Measurements from ENCODE around the gene MMAB.

MMAB gene

GRCh38 chr12:109573029-109573913 lies at the start of gene MMAB, which contains the start of gene MVK:
Gene MMAB (minus strand): TSS chr12:109573504. CDS start chr12:109573480, 24 bp downstream.
Gene MVK (plus strand): TSS chr12:109573794. CDS start chr12:109574823, 1,029 bp downstream.
- DNase-seq (ENCODE audit: low spot score): peak; percentile 100

DNA sequence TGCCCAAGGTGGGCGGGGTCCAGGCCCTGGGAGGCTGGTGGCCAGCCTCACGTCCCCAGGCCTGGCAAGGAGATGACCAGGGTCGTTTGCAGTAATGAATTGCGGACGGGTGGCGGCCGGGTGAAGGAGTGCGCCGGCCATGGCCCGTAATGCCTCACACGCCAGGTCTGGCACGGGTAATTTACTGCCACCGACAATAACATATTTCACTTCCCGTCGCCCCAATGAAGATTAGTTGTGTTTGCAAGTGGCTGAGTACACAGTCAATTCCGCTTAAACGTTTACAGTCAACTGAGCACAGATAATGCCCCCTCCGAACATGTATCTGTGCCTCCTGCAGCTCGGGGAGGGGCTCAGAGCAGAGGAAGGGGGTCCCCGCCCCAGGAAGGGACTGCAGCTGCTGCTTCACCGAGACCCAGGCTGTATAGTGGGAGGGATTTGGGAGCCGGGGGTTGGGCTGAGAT lies 48.6 kb upstream of the MMAB start:
- DNase-seq (ENCODE audit: low spot score): no peak

DNA sequence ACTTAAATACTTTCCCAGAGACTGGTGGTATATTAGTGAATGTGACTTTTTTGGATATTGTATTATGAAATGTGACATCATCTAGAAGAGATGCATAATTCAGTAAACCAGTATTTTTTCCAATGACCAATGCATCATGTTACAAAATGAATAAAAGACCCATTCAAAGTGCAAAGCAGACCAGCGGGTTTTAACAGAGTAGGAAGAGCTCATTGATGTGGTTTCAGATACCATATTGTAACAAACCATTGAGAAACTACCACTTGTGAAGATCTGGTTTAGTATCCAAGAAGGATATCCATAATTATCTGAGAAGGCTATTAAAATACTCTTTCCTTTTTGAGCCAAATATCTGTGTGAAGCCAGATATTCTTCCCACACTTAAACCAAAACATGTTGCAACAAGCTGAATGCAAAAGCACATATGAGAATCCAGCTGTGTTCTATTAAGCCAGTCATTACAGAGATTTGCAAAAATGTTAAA lies 47.9 kb upstream of the MMAB start:
- no peak for DNase-seq (ENCODE audit: low spot score)

- DNase-seq (ENCODE audit: low spot score): no peak
Observed at GRCh38 chr12:109619002-109619604, 45.8 kb upstream of the MMAB start.

DNA sequence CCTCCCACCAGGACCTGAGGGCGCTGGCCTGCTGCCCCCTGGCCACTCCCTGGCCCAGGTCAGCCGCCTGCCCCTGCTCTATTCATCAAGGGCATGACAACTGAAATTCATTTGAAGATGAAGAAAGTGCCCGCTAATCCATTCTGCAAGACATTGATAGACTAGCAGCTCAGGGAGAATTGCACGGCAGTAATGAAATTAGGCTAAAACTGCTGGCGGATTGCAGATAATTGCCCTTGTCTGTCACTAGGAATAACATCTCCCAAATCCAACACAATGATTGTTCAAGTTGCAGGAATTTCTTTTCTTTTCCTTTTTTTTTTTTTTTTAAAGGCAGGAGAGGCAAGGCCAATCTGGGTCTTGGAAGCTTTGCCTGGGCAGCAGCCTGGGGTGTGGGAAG lies 44.8 kb upstream of the MMAB start:
- no peak for DNase-seq (ENCODE audit: low spot score)

GRCh38 chr12:109617491-109617890 lies 44.2 kb upstream of the MMAB start:
- no peak for DNase-seq (ENCODE audit: low spot score)

- DNase-seq (ENCODE audit: low spot score): no peak
Observed at GRCh38 chr12:109615556-109616229, 42.4 kb upstream of the MMAB start.

GRCh38 chr12:109613649-109614455 lies 40.5 kb upstream of the MMAB start:
- no peak for DNase-seq (ENCODE audit: low spot score)

DNA sequence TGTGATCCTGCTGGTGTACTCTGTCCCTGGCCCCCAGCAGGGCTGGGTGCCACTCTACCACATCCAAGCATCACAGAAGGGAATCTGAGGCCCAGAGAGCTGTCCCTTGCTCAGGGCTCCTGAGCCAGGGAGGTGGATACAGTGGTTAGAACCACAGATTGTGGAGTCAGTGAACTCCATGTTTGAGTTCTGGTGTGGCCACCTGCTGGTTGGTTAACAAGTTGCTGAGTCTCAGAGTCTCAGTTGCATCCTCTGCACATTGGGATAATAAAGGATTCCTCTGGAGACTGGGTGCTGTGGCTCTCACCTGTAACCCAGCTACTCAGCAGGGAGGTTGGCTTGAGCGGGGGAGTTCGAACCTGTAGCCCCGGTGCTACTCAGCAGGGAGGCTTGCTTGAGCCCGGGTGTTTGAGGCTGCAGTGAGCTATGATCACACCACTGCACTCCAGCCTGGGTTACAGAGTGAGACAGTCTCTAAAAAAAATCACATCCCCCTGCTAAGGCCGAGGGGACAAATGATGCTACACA lies 39.7 kb upstream of the MMAB start:
- no peak for DNase-seq (ENCODE audit: low spot score)

DNA sequence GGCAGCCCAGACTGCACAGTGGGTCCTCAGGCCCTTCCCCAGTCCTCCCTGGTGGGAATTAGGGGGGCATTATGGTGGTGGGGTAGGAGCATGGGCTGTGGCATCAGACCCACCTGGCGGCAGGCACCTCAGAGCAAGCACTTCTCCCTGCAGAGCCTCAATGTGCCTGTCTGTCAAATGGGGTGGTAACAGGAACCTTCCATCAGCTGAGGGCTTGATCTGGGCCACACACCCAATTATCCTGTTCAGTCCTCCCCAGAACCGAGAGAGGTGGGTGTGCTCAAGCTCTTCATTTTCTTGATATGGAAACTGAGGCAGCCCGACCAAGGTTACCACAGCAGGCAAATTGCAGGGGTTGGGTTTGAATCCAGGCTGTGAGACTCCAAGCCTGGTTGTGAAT lies 38.7 kb upstream of the MMAB start:
- no peak for DNase-seq (ENCODE audit: low spot score)

DNA sequence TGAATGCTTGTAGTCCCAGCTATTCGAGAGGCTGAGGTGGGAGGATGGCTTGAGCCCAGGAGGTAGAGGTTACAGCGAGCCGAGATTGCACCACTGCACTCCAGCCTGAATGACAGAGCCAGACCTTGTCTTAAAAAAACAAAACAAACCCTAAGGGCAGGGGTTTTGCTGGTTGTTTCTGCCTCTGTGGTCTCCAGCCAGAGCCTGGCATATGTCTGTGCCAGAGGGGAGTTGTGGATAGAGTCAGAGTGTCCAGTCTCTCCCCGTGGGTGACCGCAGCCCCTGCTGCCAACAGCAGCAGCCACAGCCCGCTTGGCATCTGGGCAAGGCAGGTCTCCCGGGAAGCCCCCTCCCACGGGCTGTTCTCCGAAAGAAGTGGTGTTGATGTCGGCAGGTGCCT lies 37.9 kb upstream of the MMAB start:
- DNase-seq (ENCODE audit: low spot score): no peak

- DNase-seq (ENCODE audit: low spot score): no peak
Observed at GRCh38 chr12:109610523-109610922, 37.2 kb upstream of the MMAB start.

GRCh38 chr12:109609342-109609741 lies 36.0 kb upstream of the MMAB start:
- DNase-seq (ENCODE audit: low spot score): no peak

- no peak for DNase-seq (ENCODE audit: low spot score)
Observed at GRCh38 chr12:109608793-109609192, 35.5 kb upstream of the MMAB start.

GRCh38 chr12:109608270-109608669 lies 35.0 kb upstream of the MMAB start:
- DNase-seq (ENCODE audit: low spot score): no peak

DNA sequence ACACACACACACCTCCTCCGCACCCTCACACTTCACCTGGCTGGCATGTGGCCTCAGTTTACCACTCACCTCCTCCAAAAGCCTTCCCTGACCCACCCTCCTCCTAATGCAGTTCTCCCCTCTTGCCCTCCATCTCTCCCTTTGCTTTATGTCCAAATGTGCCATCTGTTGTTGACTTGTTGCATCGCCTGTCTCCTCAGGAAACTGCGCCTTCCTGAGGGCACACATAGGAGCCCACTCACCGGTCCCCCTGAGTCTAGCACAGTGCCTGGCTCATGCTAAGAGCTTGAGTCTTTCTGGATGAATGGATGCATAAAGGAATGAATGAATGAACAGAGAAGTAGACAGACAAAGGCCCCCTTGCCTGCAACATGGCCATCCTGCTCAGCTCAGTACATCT lies 34.3 kb upstream of the MMAB start:
- DNase-seq (ENCODE audit: low spot score): no peak

- DNase-seq (ENCODE audit: low spot score): peak; percentile 43
Observed at GRCh38 chr12:109606320-109607028, 33.2 kb upstream of the MMAB start.

DNA sequence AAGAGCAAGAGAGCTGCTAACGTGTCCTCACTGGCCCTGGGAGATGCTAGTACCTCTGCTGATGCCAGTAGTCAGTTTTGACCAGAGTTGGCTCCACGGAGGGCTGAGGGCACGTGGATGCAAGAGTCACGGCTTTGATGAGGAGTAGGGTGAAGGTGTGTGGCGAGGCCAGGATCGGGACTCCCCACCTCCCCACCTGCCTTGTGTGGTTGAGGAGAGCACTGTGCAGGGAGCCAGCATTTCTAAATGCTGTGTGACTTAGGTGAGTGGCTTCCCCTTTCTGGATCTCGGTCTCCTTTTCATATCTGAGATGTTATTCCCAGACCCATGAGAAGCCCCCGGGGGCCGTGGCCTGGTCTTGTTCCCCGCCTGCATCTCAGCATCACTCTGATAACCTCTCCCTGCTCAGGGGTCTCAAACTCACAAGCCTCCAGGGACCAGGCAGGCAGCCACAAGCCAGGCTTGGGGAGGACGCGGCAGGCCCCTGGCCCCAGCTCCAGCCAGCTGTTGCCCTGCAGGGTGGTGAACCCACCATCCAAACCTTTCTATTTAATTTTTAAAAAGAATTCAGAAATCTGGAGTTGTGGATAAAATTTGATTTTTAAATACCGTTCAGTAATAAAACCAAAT lies 32.4 kb upstream of the MMAB start:
- DNase-seq (ENCODE audit: low spot score): no peak

DNA sequence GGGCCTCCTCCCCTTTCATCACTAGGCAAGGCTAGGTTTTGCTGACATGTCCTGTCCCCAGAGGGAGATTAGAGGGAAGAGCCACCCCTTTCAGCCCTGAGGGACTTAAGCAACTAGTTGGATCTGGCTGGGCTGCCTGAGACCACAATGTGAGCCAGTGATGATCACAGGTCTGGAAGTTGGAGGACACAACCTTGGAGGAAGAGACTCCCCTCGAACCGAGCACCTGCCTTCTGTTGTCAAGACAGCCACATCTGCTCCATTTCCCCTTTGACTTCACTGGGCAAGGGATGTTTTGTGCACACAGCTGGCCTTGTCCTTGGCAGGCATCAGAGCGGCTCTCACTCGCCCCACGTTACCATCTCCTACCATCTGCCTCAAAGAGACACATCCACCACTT lies 31.7 kb upstream of the MMAB start:
- DNase-seq (ENCODE audit: low spot score): no peak

DNA sequence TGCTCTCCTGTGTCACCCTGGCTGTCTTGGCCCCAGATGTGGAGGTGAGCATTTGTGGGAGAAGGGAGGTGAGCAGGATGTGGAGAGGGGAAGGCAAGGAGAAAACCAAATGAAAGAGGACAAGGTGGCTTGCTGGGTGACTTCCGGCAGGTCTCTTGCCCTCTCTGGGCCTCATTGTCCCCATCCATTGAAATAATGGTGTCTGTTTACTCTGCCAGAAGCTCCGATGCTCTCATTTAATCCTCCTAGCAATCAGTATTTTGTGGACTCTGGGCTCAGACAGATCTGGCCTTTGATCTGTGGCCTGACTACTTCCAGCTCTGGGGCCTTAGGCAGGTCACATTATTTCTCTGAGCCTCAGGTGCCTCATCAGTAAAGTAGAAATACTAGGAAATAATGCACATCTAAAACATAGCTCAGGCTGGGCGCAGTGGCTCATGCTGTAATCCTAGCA lies 30.9 kb upstream of the MMAB start:
- no peak for DNase-seq (ENCODE audit: low spot score)

Measured in cerebellar cortex (tissue), 1 donor.